Embryonic facial prominence (tissue), 1 donor: ENCODE measurements around the gene ANKRD11.

ENCODE experiments used
- DNase-seq: peaks from one replicate; pipeline ENCODE4 v3.0.0-alpha.2; 2016; ENCODE audit errors: extremely low spot score

The ANKRD11 gene

GRCh38 chr16:89507214-89507833 lies 17.0 kb upstream of the ANKRD11 start:
- no peak for DNase-seq

GRCh38 chr16:89506791-89507191 lies 16.4 kb upstream of the ANKRD11 start:
- no peak for DNase-seq

GRCh38 chr16:89506113-89506504 lies 15.7 kb upstream of the ANKRD11 start:
- no peak for DNase-seq

- no peak for DNase-seq
Observed at GRCh38 chr16:89505204-89506112, 15.1 kb upstream of the ANKRD11 start.

- DNase-seq = no peak
Observed at GRCh38 chr16:89504091-89504490, 13.7 kb upstream of the ANKRD11 start.

GRCh38 chr16:89502081-89502843 lies 11.9 kb upstream of the ANKRD11 start:
- DNase-seq = no peak

DNA sequence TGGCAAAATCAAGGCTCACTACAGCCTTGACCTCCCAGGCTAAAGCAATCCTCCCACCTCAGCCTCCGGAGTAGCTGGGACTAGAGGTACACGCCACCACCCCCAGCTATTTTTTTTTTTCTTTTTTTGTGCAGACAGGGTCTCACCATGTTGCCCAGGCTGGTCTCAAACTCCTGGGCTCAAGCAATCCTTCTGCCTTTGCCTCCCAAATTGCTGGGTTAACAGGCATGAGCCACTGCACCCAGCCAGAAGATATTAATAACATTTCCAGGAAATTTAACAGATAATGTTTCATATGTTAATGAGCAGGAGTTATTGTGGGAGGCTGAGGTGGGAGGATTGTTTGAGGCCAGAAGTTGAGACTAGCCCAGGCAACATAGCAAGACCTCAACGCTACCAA lies 9.4 kb upstream of the ANKRD11 start:
- DNase-seq = no peak

GRCh38 chr16:89498839-89499238 lies 8.5 kb upstream of the ANKRD11 start:
- no peak for DNase-seq

DNA sequence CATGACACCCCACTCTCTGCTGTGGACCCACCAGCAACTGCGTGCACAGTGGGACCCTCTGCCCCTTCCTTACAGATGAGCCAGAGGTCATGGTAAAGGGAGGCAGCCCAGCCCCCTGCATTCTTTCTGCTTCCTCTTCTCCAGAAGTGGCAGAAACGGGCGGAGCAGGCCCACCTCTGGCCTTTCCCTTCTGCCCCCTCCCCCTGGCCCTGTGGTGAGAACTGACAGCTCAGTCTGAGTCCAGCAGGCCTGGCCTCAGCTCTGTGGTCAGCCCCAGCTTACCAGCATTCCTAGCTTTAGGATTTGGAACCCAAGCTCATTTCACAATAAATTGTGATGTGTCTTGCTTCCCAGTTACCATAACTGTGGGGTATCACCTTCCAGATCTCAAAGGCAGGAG lies 4.8 kb upstream of the ANKRD11 start:
- DNase-seq = no peak

DNA sequence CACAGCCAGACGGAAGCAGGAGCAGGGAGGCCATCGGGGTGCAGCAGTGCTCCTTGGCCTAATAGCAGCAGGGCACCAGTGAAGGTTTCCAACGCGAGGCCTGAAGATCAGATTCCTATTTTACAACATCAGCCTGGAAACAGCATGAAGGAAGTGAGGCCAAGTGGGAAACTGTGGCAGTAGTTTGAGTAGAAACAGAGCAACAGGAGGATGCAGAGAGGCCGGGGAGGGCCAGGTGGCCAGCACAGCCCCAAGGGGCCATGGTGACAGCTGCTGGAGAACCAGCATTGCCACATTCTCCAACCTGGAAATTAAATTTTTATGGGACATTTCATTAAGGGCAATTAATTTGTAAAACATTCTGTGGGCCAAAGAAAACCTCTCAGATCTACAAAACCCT lies 3.4 kb upstream of the ANKRD11 start:
- DNase-seq = no peak

- DNase-seq = no peak
Observed at GRCh38 chr16:89491974-89492687, 1.8 kb upstream of the ANKRD11 start.

DNA sequence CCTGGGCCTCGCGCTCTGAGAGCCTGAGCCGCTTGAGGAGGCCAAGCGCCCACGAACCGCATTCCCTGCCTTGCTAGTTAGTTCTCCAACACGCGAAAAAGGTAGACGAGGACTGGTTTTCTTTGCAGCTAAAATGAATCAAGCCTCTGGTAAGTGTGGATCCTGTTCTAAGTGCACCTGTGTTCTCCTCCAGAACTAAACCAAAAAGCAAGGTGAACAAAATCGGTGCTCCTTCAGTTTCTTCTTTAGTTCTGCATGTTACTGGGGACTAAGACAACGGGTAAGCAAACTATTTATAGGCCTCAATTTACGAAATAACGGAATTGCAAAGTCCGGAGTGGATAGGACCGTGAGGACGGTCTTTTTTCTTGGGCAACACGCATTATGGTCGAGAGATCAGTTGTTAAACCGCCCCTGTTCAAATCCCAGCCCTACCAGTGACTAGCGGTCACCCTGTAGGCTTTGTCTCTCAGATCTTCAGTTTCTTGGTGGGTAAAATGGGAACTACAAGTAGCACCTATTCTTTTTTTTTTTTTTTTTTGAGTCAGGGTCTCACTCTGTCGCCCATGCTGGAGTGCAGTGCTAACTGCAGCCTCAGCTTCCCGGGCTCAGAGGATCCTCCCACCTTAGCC lies 993 bp upstream of the ANKRD11 start:
- no peak for DNase-seq

DNA sequence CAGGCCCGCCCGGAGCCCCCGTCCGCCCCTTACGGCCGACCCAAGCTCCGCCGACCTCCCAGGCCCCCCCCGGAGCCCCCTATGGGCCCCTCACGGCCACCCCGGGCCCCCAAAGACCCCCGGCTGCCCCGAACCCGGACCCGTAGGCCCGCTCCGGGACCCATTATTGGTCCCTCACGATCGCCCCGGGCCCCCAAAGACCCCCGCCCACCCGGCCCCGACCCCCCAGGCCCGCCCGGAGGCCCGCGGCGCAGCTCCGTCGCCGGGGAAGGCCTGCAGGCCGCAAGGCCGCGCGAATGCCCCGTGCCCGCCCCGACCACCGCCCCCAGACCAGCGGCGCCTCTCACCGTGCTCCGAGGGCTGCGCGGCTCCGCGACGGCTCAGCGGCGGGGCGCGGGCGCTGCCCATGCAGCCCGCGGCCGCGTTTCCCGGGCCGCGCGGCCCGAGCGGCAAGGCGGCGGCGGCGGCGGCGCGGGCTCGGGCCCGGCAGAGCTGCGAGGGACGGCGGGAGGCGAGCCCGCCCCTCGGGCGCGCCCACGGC lies 393 bp downstream of the ANKRD11 start:
- no peak for DNase-seq

- DNase-seq = peak; percentile 73
Observed at GRCh38 chr16:89489040-89489897, 1.1 kb downstream of the ANKRD11 start.

DNA sequence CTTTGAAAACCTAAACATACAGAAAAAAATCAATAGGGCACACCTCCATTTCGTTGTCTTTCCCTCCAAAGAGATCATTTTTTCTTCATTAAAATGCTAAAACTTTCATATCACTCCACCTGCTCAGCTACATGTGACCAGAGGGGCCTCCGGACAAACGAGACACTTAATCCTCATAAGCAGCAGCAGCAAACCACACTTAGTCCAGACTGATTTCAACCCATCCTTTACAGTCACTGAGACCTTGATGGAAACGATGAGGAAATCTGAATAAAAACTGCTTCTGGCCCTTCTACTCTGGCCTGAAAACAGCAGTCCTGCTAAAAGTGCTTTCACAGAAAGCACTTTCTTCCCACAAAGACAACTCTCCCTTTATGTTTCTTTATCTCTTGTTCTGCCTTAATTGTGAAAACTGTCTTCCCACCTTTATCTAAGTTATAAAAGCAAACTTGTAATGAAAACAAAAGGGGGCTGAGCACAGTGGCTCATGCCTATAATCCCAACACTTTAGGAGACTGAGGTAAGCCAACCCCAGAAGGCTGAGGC lies 4.6 kb downstream of the ANKRD11 start:
- no peak for DNase-seq

DNA sequence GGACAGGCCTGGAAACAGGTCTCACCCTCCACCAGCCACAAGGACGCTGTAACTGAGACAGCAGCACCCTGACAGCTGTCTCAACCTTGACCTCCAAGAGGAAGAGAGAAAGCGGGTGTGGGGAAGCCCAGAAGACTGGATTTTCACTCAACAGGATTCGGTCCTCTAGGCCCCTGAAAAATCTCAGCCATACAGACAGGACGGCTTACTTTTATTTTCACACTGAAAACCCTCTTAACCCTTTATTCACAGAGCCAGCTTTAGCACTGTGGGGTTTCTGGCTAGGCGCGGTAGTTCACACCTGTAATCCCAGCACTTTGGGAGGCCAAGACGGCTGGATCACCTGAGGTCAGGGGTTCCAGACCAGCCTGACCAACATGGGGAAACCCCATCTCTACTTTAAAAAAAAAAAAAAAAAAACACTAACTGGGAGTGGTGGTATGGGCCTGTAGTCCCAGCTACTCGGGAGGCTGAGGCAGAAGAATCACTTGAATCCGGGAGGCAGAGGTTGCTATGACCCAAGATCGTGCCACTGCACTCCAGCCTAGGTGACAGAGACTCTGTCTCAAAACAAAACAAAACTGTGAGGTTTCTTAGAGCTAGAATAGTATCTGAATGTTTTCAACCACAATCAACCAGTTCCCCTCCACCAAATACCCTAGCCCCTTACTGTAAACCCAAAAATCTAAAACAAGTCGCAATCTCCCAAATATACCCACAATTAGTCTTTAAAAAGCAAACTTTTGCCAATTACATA lies 5.3 kb downstream of the ANKRD11 start:
- DNase-seq = no peak

- no peak for DNase-seq
Observed at GRCh38 chr16:89484041-89484501, 6.3 kb downstream of the ANKRD11 start.

DNA sequence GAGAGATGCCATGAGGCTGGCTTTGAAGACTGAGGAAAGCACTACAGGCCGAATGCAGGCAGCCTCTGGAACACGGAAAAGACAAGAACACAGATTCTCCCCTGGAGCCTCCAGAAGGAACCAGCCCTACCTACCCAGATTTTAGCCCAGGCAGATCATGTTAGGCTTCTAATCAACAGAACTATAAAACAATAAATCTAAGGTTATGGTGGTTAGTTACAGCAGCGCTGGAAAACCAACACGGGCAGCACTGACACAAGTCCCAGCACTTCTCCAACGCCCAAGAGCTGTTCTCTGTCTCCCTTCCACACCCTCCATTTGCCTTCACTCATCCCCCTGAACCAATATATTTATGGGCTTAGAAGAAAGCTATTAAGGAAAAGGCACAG lies 7.5 kb downstream of the ANKRD11 start:
- no peak for DNase-seq
